ENCODE data around the gene MRPL53. TPM values are rescaled to one million over a fixed set of nuclear protein-coding genes. Genes with fewer than 3 reads are reported as not detected.
A peak's percentile ranks its signal among the peaks of the same experiment; 100 is the strongest.
"Not testable (repeated sequence)": the region's sequence is repeated elsewhere in the genome, so short reads cannot be mapped to it uniquely, and the experiment has no call there.

Gene MRPL53
- total and polyA plus RNA-seq, 2 experiments from 2014 or later: 7.7 to 65.1 TPM

- H4K20me1 ChIP-seq (replicated peaks; ENCODE audit: insufficient read depth); H3K9me3 Mint-ChIP-seq; DNase-seq (ENCODE audit: low spot score); H3K27me3 ChIP-seq (ENCODE audit: insufficient read depth); ATAC-seq; H3K9me2 ChIP-seq (ENCODE audit: insufficient read depth); H3K36me3 ChIP-seq (ENCODE audit: insufficient read depth); H3K27ac ChIP-seq (ENCODE audit: low read depth); H2AFZ ChIP-seq: not testable (repeated sequence)
- H3K36me3 Mint-ChIP-seq (ENCODE audit: low read depth): peaks cover 17% of the 10 kb centered on the region
- Histone ChIP-seq H3K79me2 (replicated peaks; ENCODE audit: insufficient read depth) (peaks cover 15% of the 10 kb centered on the region), H3F3A (replicated peaks; ENCODE audit: low read depth) (peaks cover 12% of the 10 kb centered on the region; the same call in 1 of the 2 replicates), H3K4me1 (ENCODE audit: insufficient read depth) (peaks cover 17% of the 10 kb centered on the region), H3K4me3 (peak overlapping the region; percentile 99; the same call in 1 of the 2 replicates), H3K4me2 (peak overlapping the region; percentile 97)
- H3K4me1 Mint-ChIP-seq: peaks cover 36% of the 10 kb centered on the region
- H3K27me3 Mint-ChIP-seq (ENCODE audit: insufficient read depth, low read depth, poor library complexity): peaks cover 31% of the 10 kb centered on the region
- H3K4me3 Mint-ChIP-seq: peak overlapping the region; percentile 94
- peak overlapping the region; percentile 43; the same call in 1 of the 2 replicates for H3K27ac Mint-ChIP-seq
These were observed 12.9 kb downstream of the MRPL53 start for GRCh38 chr2:74459503-74460118.

DNA sequence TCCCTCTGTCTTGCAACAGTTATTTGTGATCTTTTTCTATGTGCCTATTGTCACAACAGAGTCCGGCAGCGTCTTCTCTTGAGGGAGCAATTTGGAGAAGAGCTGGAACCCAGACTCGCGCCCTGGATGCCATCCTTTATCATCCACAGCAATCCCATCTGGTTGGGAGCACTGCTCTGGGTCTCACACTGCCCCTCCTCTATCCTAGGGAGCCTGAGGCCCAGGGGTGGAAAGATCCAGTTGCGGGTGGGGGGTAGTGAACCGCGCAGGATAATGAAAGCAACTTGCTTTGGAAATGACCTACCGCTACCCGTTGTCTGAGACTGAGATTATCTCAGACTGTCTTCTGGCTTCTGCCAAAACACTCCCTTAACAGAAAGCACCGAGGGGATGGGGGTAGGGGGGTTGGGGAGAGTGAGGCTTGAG lies 13.5 kb downstream of the MRPL53 start:
- Histone ChIP-seq H3K36me3 (ENCODE audit: insufficient read depth) (no peaks in the 10 kb centered on the region; the same call in 1 of the 2 replicates), H3K4me1 (ENCODE audit: insufficient read depth) (peaks cover 17% of the 10 kb centered on the region), H3K4me2 (peak overlapping the region; percentile 97), H3K27ac (ENCODE audit: low read depth) (peak overlapping the region; percentile 88), H3K27me3 (ENCODE audit: insufficient read depth) (no peaks in the 10 kb centered on the region), H3F3A (replicated peaks; ENCODE audit: low read depth) (peaks cover 12% of the 10 kb centered on the region; the same call in 1 of the 2 replicates), H3K4me3 (peak overlapping the region; percentile 99), H2AFZ (no peak overlapping the region), H3K9me2 (ENCODE audit: insufficient read depth) (no peaks in the 10 kb centered on the region), H3K79me2 (replicated peaks; ENCODE audit: insufficient read depth) (peaks cover 10% of the 10 kb centered on the region), H4K20me1 (replicated peaks; ENCODE audit: insufficient read depth) (peaks cover 4% of the 10 kb centered on the region; the same call in 1 of the 2 replicates)
- TF ChIP-seq, protein P1, sequence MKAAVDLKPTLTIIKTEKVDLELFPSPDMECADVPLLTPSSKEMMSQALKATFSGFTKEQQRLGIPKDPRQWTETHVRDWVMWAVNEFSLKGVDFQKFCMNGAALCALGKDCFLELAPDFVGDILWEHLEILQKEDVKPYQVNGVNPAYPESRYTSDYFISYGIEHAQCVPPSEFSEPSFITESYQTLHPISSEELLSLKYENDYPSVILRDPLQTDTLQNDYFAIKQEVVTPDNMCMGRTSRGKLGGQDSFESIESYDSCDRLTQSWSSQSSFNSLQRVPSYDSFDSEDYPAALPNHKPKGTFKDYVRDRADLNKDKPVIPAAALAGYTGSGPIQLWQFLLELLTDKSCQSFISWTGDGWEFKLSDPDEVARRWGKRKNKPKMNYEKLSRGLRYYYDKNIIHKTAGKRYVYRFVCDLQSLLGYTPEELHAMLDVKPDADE (IDR thresholded peaks at IDR 0.05): no peak
- TF ChIP-seq, protein P2, sequence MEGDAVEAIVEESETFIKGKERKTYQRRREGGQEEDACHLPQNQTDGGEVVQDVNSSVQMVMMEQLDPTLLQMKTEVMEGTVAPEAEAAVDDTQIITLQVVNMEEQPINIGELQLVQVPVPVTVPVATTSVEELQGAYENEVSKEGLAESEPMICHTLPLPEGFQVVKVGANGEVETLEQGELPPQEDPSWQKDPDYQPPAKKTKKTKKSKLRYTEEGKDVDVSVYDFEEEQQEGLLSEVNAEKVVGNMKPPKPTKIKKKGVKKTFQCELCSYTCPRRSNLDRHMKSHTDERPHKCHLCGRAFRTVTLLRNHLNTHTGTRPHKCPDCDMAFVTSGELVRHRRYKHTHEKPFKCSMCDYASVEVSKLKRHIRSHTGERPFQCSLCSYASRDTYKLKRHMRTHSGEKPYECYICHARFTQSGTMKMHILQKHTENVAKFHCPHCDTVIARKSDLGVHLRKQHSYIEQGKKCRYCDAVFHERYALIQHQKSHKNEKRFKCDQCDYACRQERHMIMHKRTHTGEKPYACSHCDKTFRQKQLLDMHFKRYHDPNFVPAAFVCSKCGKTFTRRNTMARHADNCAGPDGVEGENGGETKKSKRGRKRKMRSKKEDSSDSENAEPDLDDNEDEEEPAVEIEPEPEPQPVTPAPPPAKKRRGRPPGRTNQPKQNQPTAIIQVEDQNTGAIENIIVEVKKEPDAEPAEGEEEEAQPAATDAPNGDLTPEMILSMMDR (conservative IDR thresholded peaks at IDR 0.05; ENCODE audit: low read depth in 2 of 2): no peak
- TF ChIP-seq ZNF114 (CRISPR knock-in tag; IDR thresholded peaks at IDR 0.05): no peak
- TF ChIP-seq, protein P3, sequence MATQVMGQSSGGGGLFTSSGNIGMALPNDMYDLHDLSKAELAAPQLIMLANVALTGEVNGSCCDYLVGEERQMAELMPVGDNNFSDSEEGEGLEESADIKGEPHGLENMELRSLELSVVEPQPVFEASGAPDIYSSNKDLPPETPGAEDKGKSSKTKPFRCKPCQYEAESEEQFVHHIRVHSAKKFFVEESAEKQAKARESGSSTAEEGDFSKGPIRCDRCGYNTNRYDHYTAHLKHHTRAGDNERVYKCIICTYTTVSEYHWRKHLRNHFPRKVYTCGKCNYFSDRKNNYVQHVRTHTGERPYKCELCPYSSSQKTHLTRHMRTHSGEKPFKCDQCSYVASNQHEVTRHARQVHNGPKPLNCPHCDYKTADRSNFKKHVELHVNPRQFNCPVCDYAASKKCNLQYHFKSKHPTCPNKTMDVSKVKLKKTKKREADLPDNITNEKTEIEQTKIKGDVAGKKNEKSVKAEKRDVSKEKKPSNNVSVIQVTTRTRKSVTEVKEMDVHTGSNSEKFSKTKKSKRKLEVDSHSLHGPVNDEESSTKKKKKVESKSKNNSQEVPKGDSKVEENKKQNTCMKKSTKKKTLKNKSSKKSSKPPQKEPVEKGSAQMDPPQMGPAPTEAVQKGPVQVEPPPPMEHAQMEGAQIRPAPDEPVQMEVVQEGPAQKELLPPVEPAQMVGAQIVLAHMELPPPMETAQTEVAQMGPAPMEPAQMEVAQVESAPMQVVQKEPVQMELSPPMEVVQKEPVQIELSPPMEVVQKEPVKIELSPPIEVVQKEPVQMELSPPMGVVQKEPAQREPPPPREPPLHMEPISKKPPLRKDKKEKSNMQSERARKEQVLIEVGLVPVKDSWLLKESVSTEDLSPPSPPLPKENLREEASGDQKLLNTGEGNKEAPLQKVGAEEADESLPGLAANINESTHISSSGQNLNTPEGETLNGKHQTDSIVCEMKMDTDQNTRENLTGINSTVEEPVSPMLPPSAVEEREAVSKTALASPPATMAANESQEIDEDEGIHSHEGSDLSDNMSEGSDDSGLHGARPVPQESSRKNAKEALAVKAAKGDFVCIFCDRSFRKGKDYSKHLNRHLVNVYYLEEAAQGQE (IDR thresholded peaks at IDR 0.05; ENCODE audit: unreplicated experiment): no peak
- Mint-ChIP-seq H3K27ac (peak overlapping the region; percentile 97), H3K36me3 (ENCODE audit: low read depth) (peaks cover 17% of the 10 kb centered on the region), H3K4me1 (peaks cover 33% of the 10 kb centered on the region), H3K27me3 (ENCODE audit: insufficient read depth, low read depth, poor library complexity) (peaks cover 27% of the 10 kb centered on the region), H3K4me3 (peak overlapping the region; percentile 94), H3K9me3 (no peaks in the 10 kb centered on the region; the same call in 1 of the 3 replicates)
- no peak for DNase-seq (ENCODE audit: low spot score)
- no peak for ATAC-seq
